ENCODE data around the gene AFP.

DNA sequence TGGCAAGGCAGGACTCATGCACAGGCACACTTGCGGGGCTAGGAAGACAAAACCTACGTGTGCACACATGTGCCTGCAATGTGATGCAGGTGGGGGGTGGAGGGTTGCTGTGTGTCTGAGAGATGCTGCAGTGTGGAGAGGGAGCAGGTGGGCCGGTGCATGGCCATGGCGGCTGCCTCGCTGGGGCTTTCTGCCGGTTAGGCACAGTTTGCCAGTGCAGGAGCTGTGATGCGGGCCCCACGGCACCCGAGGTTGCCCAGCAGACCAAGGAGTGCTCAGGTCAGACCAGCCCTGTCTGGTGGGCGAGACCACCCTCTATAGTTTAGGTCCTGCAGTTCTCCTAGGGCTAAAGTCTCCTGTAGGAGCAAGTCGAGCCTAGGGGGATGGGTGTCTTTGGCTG, 41.2 kb downstream of the AFP start:
- TF ChIP-seq POLR2A (IDR thresholded peaks at IDR 0.05): no peak
- TF ChIP-seq, protein P1, sequence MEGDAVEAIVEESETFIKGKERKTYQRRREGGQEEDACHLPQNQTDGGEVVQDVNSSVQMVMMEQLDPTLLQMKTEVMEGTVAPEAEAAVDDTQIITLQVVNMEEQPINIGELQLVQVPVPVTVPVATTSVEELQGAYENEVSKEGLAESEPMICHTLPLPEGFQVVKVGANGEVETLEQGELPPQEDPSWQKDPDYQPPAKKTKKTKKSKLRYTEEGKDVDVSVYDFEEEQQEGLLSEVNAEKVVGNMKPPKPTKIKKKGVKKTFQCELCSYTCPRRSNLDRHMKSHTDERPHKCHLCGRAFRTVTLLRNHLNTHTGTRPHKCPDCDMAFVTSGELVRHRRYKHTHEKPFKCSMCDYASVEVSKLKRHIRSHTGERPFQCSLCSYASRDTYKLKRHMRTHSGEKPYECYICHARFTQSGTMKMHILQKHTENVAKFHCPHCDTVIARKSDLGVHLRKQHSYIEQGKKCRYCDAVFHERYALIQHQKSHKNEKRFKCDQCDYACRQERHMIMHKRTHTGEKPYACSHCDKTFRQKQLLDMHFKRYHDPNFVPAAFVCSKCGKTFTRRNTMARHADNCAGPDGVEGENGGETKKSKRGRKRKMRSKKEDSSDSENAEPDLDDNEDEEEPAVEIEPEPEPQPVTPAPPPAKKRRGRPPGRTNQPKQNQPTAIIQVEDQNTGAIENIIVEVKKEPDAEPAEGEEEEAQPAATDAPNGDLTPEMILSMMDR (IDR thresholded peaks at IDR 0.05): no peak
- no peak for TF ChIP-seq POLR2AphosphoS5 (IDR thresholded peaks at IDR 0.05; ENCODE audit: insufficient read depth in 1 of 2, low read depth in 1 of 2)
